ENCODE measurements around the gene KRT9.
A peak's percentile ranks its signal among the peaks of the same experiment; 100 is the strongest.

KRT9 gene

GRCh38 chr17:41524261-41524660 is 47.6 kb downstream of the KRT9 start:
- TF ChIP-seq CTCF (IDR thresholded peaks at IDR 0.05; ENCODE audit: low read depth, low read length), result no peak
- DNase-seq (ENCODE audit: low read depth in 2 of 2), result no peak
- H3K4me3 ChIP-seq (replicated peaks in 1 of 2; ENCODE audit: low read depth in 2 of 2, low read length in 2 of 2), result no peak overlapping the region

GRCh38 chr17:41523787-41524186 is 48.1 kb downstream of the KRT9 start:
- no peak for DNase-seq (ENCODE audit: low read depth in 2 of 2)
- no peak for TF ChIP-seq CTCF (IDR thresholded peaks at IDR 0.05; ENCODE audit: low read depth, low read length)
- no peak overlapping the region for H3K4me3 ChIP-seq (replicated peaks in 1 of 2; ENCODE audit: low read depth in 2 of 2, low read length in 2 of 2)

GRCh38 chr17:41523225-41523593 is 48.6 kb downstream of the KRT9 start:
- H3K4me3 ChIP-seq (replicated peaks in 1 of 2; ENCODE audit: low read depth in 2 of 2, low read length in 2 of 2), result no peak overlapping the region
- DNase-seq (ENCODE audit: low read depth in 2 of 2), result no peak
- TF ChIP-seq CTCF (IDR thresholded peaks at IDR 0.05; ENCODE audit: low read depth, low read length), result no peak

GRCh38 chr17:41522301-41523224 is 49.3 kb downstream of the KRT9 start:
- H3K4me3 ChIP-seq (replicated peaks in 1 of 2; ENCODE audit: low read depth in 2 of 2, low read length in 2 of 2), result no peak overlapping the region
- no peak for TF ChIP-seq CTCF (IDR thresholded peaks at IDR 0.05; ENCODE audit: low read depth, low read length)
- DNase-seq (ENCODE audit: low read depth in 2 of 2), result no peak

GRCh38 chr17:41521574-41522261 is 50.1 kb downstream of the KRT9 start:
- no peak overlapping the region for H3K4me3 ChIP-seq (replicated peaks in 1 of 2; ENCODE audit: low read depth in 2 of 2, low read length in 2 of 2)
- peak; percentile 68 to 90 for DNase-seq (ENCODE audit: low read depth in 2 of 2)
- peak; percentile 17 for TF ChIP-seq CTCF (IDR thresholded peaks at IDR 0.05; ENCODE audit: low read depth, low read length)

- no peak for DNase-seq (ENCODE audit: low read depth in 2 of 2)
- no peak for TF ChIP-seq CTCF (IDR thresholded peaks at IDR 0.05; ENCODE audit: low read depth, low read length)
- H3K4me3 ChIP-seq (replicated peaks in 1 of 2; ENCODE audit: low read depth in 2 of 2, low read length in 2 of 2), result no peak overlapping the region
Observed at GRCh38 chr17:41520821-41521521, 50.9 kb downstream of the KRT9 start.

Data from cardiac fibroblast (primary cell).